Mesothelial cell of epicardium (in vitro differentiated cells): Measurements from ENCODE around the gene SPNS3. TPM values are rescaled to one million over a fixed set of nuclear protein-coding genes. Genes with fewer than 3 reads are reported as not detected.

Source experiments
- DNase-seq, 2 experiments: peaks; one replicate each; pipeline ENCODE4 v3.0.0; 2021; ENCODE audit warnings: low spot score in 2 of 2; ENCODE audit not compliant: unreplicated experiment in 2 of 2
- H3K27ac Mint-ChIP-seq: 2 replicates; pipeline ENCODE4 v1.8.0; 2021; ENCODE audit warnings: mixed read lengths
- H3K27me3 Mint-ChIP-seq: 2 replicates; pipeline ENCODE4 v1.8.0; 2021; ENCODE audit warnings: low read depth, mixed read lengths
- H3K36me3 Mint-ChIP-seq: 2 replicates; pipeline ENCODE4 v1.8.0; 2021; ENCODE audit warnings: mixed read lengths
- H3K4me1 Mint-ChIP-seq: 2 replicates; pipeline ENCODE4 v1.8.0; 2021; ENCODE audit warnings: mixed read lengths
- H3K4me3 Mint-ChIP-seq: 2 replicates; pipeline ENCODE4 v1.8.0; 2021; ENCODE audit warnings: mild to moderate bottlenecking, moderate library complexity, mixed read lengths
- H3K9me3 Mint-ChIP-seq: 2 replicates; pipeline ENCODE4 v1.8.0; 2021; ENCODE audit warnings: mixed read lengths
- CTCF ChIP-seq: fragments of 200-600 bp; sonication (generic); IDR thresholded peaks from one replicate; pipeline ENCODE4 v1.5.0; 2021; ENCODE audit warnings: antibody characterized with exemption; ENCODE audit not compliant: unreplicated experiment
- total RNA-seq: library from RNA; stranded (reverse); gene quantifications from 3 replicates; pipeline ENCODE4 v1.2.1, GENCODE V29; 2021

SPNS3 gene
- total RNA-seq, 1 donor from 2014 or later = not detected

GRCh38 chr17:4513113-4514032 is 79.6 kb downstream of the SPNS3 start:
- Mint-ChIP-seq H3K4me1 (peaks cover 39% of the 10 kb centered on the region), H3K36me3 (peaks cover 1% of the 10 kb centered on the region), H3K4me3 (peak overlapping the region; percentile 12), H3K27me3 (no peaks in the 10 kb centered on the region), H3K9me3 (no peaks in the 10 kb centered on the region), H3K27ac (peak overlapping the region; percentile 98)
- peak in 1 of 2 experiments; percentile 45 for DNase-seq
- TF ChIP-seq CTCF = no peak

GRCh38 chr17:4514206-4514605 is 80.5 kb downstream of the SPNS3 start:
- TF ChIP-seq CTCF = no peak
- H3K27me3 Mint-ChIP-seq = no peaks in the 10 kb centered on the region
- no peaks in the 10 kb centered on the region for H3K9me3 Mint-ChIP-seq
- peaks cover 1% of the 10 kb centered on the region for H3K36me3 Mint-ChIP-seq
- H3K27ac Mint-ChIP-seq = peak overlapping the region; percentile 98
- no peak overlapping the region for H3K4me3 Mint-ChIP-seq
- peak; percentile 47 to 63 for DNase-seq
- H3K4me1 Mint-ChIP-seq = peaks cover 39% of the 10 kb centered on the region

GRCh38 chr17:4514779-4515178 is 81.0 kb downstream of the SPNS3 start:
- no peak for TF ChIP-seq CTCF
- Mint-ChIP-seq H3K9me3 (no peaks in the 10 kb centered on the region), H3K27me3 (no peaks in the 10 kb centered on the region), H3K4me1 (peaks cover 41% of the 10 kb centered on the region), H3K27ac (peak overlapping the region; percentile 98), H3K4me3 (no peak overlapping the region), H3K36me3 (peaks cover 1% of the 10 kb centered on the region)
- no peak for DNase-seq

GRCh38 chr17:4515501-4515900 is 81.8 kb downstream of the SPNS3 start:
- Mint-ChIP-seq H3K27ac (peak overlapping the region; percentile 67), H3K4me1 (peaks cover 46% of the 10 kb centered on the region), H3K36me3 (peaks cover 1% of the 10 kb centered on the region), H3K9me3 (no peaks in the 10 kb centered on the region), H3K4me3 (no peak overlapping the region), H3K27me3 (no peaks in the 10 kb centered on the region)
- no peak for TF ChIP-seq CTCF
- DNase-seq = no peak

GRCh38 chr17:4516735-4517134 is 83.0 kb downstream of the SPNS3 start:
- DNase-seq = no peak
- Mint-ChIP-seq H3K9me3 (no peaks in the 10 kb centered on the region), H3K27ac (peak overlapping the region; percentile 64), H3K27me3 (no peaks in the 10 kb centered on the region), H3K4me1 (peaks cover 55% of the 10 kb centered on the region), H3K36me3 (peaks cover 1% of the 10 kb centered on the region), H3K4me3 (no peak overlapping the region)
- no peak for TF ChIP-seq CTCF
